Measurements from ENCODE around the gene R3HDM1.
"Not testable (repeated sequence)": the region's sequence is repeated elsewhere in the genome, so short reads cannot be mapped to it uniquely, and the experiment has no call there.

R3HDM1 gene

GRCh38 chr2:135641156-135642068 lies 110.1 kb downstream of the R3HDM1 start:
- no peak for DNase-seq (ENCODE audit: low read depth, low spot score)

- no peak for DNase-seq (ENCODE audit: low read depth, low spot score)
Observed at GRCh38 chr2:135647836-135648579, 116.7 kb downstream of the R3HDM1 start.

GRCh38 chr2:135650721-135651120 lies 119.4 kb downstream of the R3HDM1 start:
- no peak for DNase-seq (ENCODE audit: low read depth, low spot score)

GRCh38 chr2:135651717-135652116 lies 120.4 kb downstream of the R3HDM1 start:
- no peak for DNase-seq (ENCODE audit: low read depth, low spot score)

GRCh38 chr2:135654239-135654638 lies 123.0 kb downstream of the R3HDM1 start:
- DNase-seq (ENCODE audit: low read depth, low spot score) = not testable (repeated sequence)

- DNase-seq (ENCODE audit: low read depth, low spot score) = peak; percentile 13
Observed at GRCh38 chr2:135657806-135658582, 126.7 kb downstream of the R3HDM1 start.

- no peak for DNase-seq (ENCODE audit: low read depth, low spot score)
Observed at GRCh38 chr2:135662088-135662487, 130.8 kb downstream of the R3HDM1 start.

GRCh38 chr2:135663148-135663700 lies 131.9 kb downstream of the R3HDM1 start:
- DNase-seq (ENCODE audit: low read depth, low spot score) = no peak

GRCh38 chr2:135664623-135665068 lies 133.4 kb downstream of the R3HDM1 start:
- DNase-seq (ENCODE audit: low read depth, low spot score) = no peak

- DNase-seq (ENCODE audit: low read depth, low spot score) = no peak
Observed at GRCh38 chr2:135667045-135667444, 135.8 kb downstream of the R3HDM1 start.

GRCh38 chr2:135674453-135674852 lies 143.2 kb downstream of the R3HDM1 start:
- no peak for DNase-seq (ENCODE audit: low read depth, low spot score)

- no peak for DNase-seq (ENCODE audit: low read depth, low spot score)
Observed at GRCh38 chr2:135676031-135676430, 144.7 kb downstream of the R3HDM1 start.

GRCh38 chr2:135679125-135679524 lies 147.8 kb downstream of the R3HDM1 start:
- DNase-seq (ENCODE audit: low read depth, low spot score) = no peak

- DNase-seq (ENCODE audit: low read depth, low spot score) = no peak
Observed at GRCh38 chr2:135685361-135685760, 154.1 kb downstream of the R3HDM1 start.

- no peak for DNase-seq (ENCODE audit: low read depth, low spot score)
Observed at GRCh38 chr2:135688978-135689377, 157.7 kb downstream of the R3HDM1 start.

GRCh38 chr2:135689679-135690078 lies 158.4 kb downstream of the R3HDM1 start:
- DNase-seq (ENCODE audit: low read depth, low spot score) = no peak

- no peak for DNase-seq (ENCODE audit: low read depth, low spot score)
Observed at GRCh38 chr2:135694711-135695110, 163.4 kb downstream of the R3HDM1 start.

GRCh38 chr2:135698838-135699237 lies 167.6 kb downstream of the R3HDM1 start:
- DNase-seq (ENCODE audit: low read depth, low spot score) = no peak

- no peak for DNase-seq (ENCODE audit: low read depth, low spot score)
Observed at GRCh38 chr2:135701442-135701841, 170.2 kb downstream of the R3HDM1 start.

- DNase-seq (ENCODE audit: low read depth, low spot score) = no peak
Observed at GRCh38 chr2:135703300-135703699, 172.0 kb downstream of the R3HDM1 start.

GRCh38 chr2:135704075-135704474 lies 172.8 kb downstream of the R3HDM1 start:
- DNase-seq (ENCODE audit: low read depth, low spot score) = not testable (repeated sequence)

All from activated naive CD8-positive, alpha-beta T cell treated with anti-CD3 and anti-CD28 coated beads, Interleukin-2, amount 50 U/mL, for 16 hours (primary cell).